Mammary epithelial cell (primary cell): ENCODE data around the gene PRKG2.

Source experiments
- CTCF ChIP-seq, 2 donors: IDR thresholded peaks in 1 of 2; conservative IDR thresholded peaks in 1 of 2; 2 replicates each; pipeline ENCODE4 v1.5.1; 2011 to 2012; ENCODE audit warnings: inconsistent platforms in 2 of 2, low read length in 2 of 2, mild to moderate bottlenecking in 2 of 2, control low read depth in 1 of 2, low read depth in 1 of 2; ENCODE audit not compliant: insufficient read depth in 1 of 2; ENCODE audit errors: extremely low read depth in 1 of 2
- EZH2 ChIP-seq: IDR thresholded peaks from 2 replicates; pipeline ENCODE4 v1.6.1; 2012; ENCODE audit warnings: low read length, inconsistent platforms, borderline replicate concordance

- TF ChIP-seq CTCF (conservative IDR thresholded peaks at IDR 0.05 in 1 of 2, IDR thresholded peaks at IDR 0.05 in 1 of 2; ENCODE audit: extremely low read depth in 1 of 2, insufficient read depth in 1 of 2, low read depth in 1 of 2, low read length in 2 of 2) (no peak), EZH2 (no peak)
These were observed 98.5 kb downstream of the PRKG2 start for GRCh38 chr4:81116566-81116965.
